ENCODE measurements around the gene NPIPA1.
"Not testable (repeated sequence)": the region's sequence is repeated elsewhere in the genome, so short reads cannot be mapped to it uniquely, and the experiment has no call there.

Gene NPIPA1

GRCh38 chr16:14918504-14918903 lies 18.7 kb upstream of the NPIPA1 start:
- H3K27ac ChIP-seq (ENCODE audit: low read length); H3K36me3 ChIP-seq (ENCODE audit: control insufficient read depth in 1 of 2, insufficient read depth in 2 of 2, low read length in 2 of 2); H3K4me3 ChIP-seq (ENCODE audit: low read depth in 1 of 2, low read length in 2 of 2); H3K9me3 ChIP-seq (ENCODE audit: control insufficient read depth in 1 of 2, low read length in 2 of 2); H3K27me3 ChIP-seq (ENCODE audit: low read depth, low read length); H3K4me1 ChIP-seq (ENCODE audit: control insufficient read depth in 1 of 2, insufficient read depth in 2 of 2, low read length in 2 of 2): not testable (repeated sequence)

- not testable (repeated sequence) for H3K27ac ChIP-seq (ENCODE audit: low read length)
Measured at GRCh38 chr16:14919837-14920600, 17.2 kb upstream of the NPIPA1 start.

GRCh38 chr16:14922285-14922684 lies 15.0 kb upstream of the NPIPA1 start:
- not testable (repeated sequence) for H3K27ac ChIP-seq (ENCODE audit: low read length); H3K4me1 ChIP-seq (ENCODE audit: control insufficient read depth in 1 of 2, insufficient read depth in 2 of 2, low read length in 2 of 2); H3K9me3 ChIP-seq (ENCODE audit: control insufficient read depth in 1 of 2, low read length in 2 of 2)

More at GRCh38 chr16:14919837-14920600, 17.2 kb upstream of the NPIPA1 start:
- H3K36me3 ChIP-seq (ENCODE audit: control insufficient read depth in 1 of 2, insufficient read depth in 2 of 2, low read length in 2 of 2); H3K4me1 ChIP-seq (ENCODE audit: control insufficient read depth in 1 of 2, insufficient read depth in 2 of 2, low read length in 2 of 2); H3K4me3 ChIP-seq (ENCODE audit: low read depth in 1 of 2, low read length in 2 of 2); H3K9me3 ChIP-seq (ENCODE audit: control insufficient read depth in 1 of 2, low read length in 2 of 2); H3K27me3 ChIP-seq (ENCODE audit: low read depth, low read length): not testable (repeated sequence)

GRCh38 chr16:14922968-14923367 lies 14.3 kb upstream of the NPIPA1 start:
- not testable (repeated sequence) for H3K36me3 ChIP-seq (ENCODE audit: control insufficient read depth in 1 of 2, insufficient read depth in 2 of 2, low read length in 2 of 2); H3K4me1 ChIP-seq (ENCODE audit: control insufficient read depth in 1 of 2, insufficient read depth in 2 of 2, low read length in 2 of 2); H3K27ac ChIP-seq (ENCODE audit: low read length); H3K27me3 ChIP-seq (ENCODE audit: low read depth, low read length); H3K9me3 ChIP-seq (ENCODE audit: control insufficient read depth in 1 of 2, low read length in 2 of 2); H3K4me3 ChIP-seq (ENCODE audit: low read depth in 1 of 2, low read length in 2 of 2)

More at GRCh38 chr16:14922285-14922684, 15.0 kb upstream of the NPIPA1 start:
- not testable (repeated sequence) for H3K36me3 ChIP-seq (ENCODE audit: control insufficient read depth in 1 of 2, insufficient read depth in 2 of 2, low read length in 2 of 2); H3K27me3 ChIP-seq (ENCODE audit: low read depth, low read length); H3K4me3 ChIP-seq (ENCODE audit: low read depth in 1 of 2, low read length in 2 of 2)

GRCh38 chr16:14923394-14924088 lies 13.7 kb upstream of the NPIPA1 start:
- not testable (repeated sequence) for H3K4me3 ChIP-seq (ENCODE audit: low read depth in 1 of 2, low read length in 2 of 2); H3K27ac ChIP-seq (ENCODE audit: low read length); H3K27me3 ChIP-seq (ENCODE audit: low read depth, low read length); H3K4me1 ChIP-seq (ENCODE audit: control insufficient read depth in 1 of 2, insufficient read depth in 2 of 2, low read length in 2 of 2); H3K9me3 ChIP-seq (ENCODE audit: control insufficient read depth in 1 of 2, low read length in 2 of 2); H3K36me3 ChIP-seq (ENCODE audit: control insufficient read depth in 1 of 2, insufficient read depth in 2 of 2, low read length in 2 of 2)

GRCh38 chr16:14924359-14924758 lies 12.9 kb upstream of the NPIPA1 start:
- H3K27me3 ChIP-seq (ENCODE audit: low read depth, low read length); H3K27ac ChIP-seq (ENCODE audit: low read length); H3K4me3 ChIP-seq (ENCODE audit: low read depth in 1 of 2, low read length in 2 of 2); H3K36me3 ChIP-seq (ENCODE audit: control insufficient read depth in 1 of 2, insufficient read depth in 2 of 2, low read length in 2 of 2); H3K9me3 ChIP-seq (ENCODE audit: control insufficient read depth in 1 of 2, low read length in 2 of 2); H3K4me1 ChIP-seq (ENCODE audit: control insufficient read depth in 1 of 2, insufficient read depth in 2 of 2, low read length in 2 of 2): not testable (repeated sequence)

- H3K27ac ChIP-seq (ENCODE audit: low read length); H3K4me1 ChIP-seq (ENCODE audit: control insufficient read depth in 1 of 2, insufficient read depth in 2 of 2, low read length in 2 of 2); H3K9me3 ChIP-seq (ENCODE audit: control insufficient read depth in 1 of 2, low read length in 2 of 2); H3K4me3 ChIP-seq (ENCODE audit: low read depth in 1 of 2, low read length in 2 of 2); H3K36me3 ChIP-seq (ENCODE audit: control insufficient read depth in 1 of 2, insufficient read depth in 2 of 2, low read length in 2 of 2); H3K27me3 ChIP-seq (ENCODE audit: low read depth, low read length): not testable (repeated sequence)
Measured at GRCh38 chr16:14924982-14925381, 12.3 kb upstream of the NPIPA1 start.

GRCh38 chr16:14928064-14928714 lies 9.1 kb upstream of the NPIPA1 start:
- not testable (repeated sequence) for H3K9me3 ChIP-seq (ENCODE audit: control insufficient read depth in 1 of 2, low read length in 2 of 2); H3K36me3 ChIP-seq (ENCODE audit: control insufficient read depth in 1 of 2, insufficient read depth in 2 of 2, low read length in 2 of 2); H3K4me1 ChIP-seq (ENCODE audit: control insufficient read depth in 1 of 2, insufficient read depth in 2 of 2, low read length in 2 of 2); H3K4me3 ChIP-seq (ENCODE audit: low read depth in 1 of 2, low read length in 2 of 2); H3K27ac ChIP-seq (ENCODE audit: low read length); H3K27me3 ChIP-seq (ENCODE audit: low read depth, low read length)

- not testable (repeated sequence) for H3K9me3 ChIP-seq (ENCODE audit: control insufficient read depth in 1 of 2, low read length in 2 of 2); H3K36me3 ChIP-seq (ENCODE audit: control insufficient read depth in 1 of 2, insufficient read depth in 2 of 2, low read length in 2 of 2); H3K4me3 ChIP-seq (ENCODE audit: low read depth in 1 of 2, low read length in 2 of 2); H3K27me3 ChIP-seq (ENCODE audit: low read depth, low read length); H3K4me1 ChIP-seq (ENCODE audit: control insufficient read depth in 1 of 2, insufficient read depth in 2 of 2, low read length in 2 of 2); H3K27ac ChIP-seq (ENCODE audit: low read length)
Measured at GRCh38 chr16:14929176-14929575, 8.1 kb upstream of the NPIPA1 start.

GRCh38 chr16:14930246-14930645 lies 7.0 kb upstream of the NPIPA1 start:
- not testable (repeated sequence) for H3K27ac ChIP-seq (ENCODE audit: low read length); H3K4me1 ChIP-seq (ENCODE audit: control insufficient read depth in 1 of 2, insufficient read depth in 2 of 2, low read length in 2 of 2); H3K4me3 ChIP-seq (ENCODE audit: low read depth in 1 of 2, low read length in 2 of 2); H3K27me3 ChIP-seq (ENCODE audit: low read depth, low read length); H3K9me3 ChIP-seq (ENCODE audit: control insufficient read depth in 1 of 2, low read length in 2 of 2); H3K36me3 ChIP-seq (ENCODE audit: control insufficient read depth in 1 of 2, insufficient read depth in 2 of 2, low read length in 2 of 2)

GRCh38 chr16:14930971-14931370 lies 6.3 kb upstream of the NPIPA1 start:
- not testable (repeated sequence) for H3K27ac ChIP-seq (ENCODE audit: low read length); H3K4me3 ChIP-seq (ENCODE audit: low read depth in 1 of 2, low read length in 2 of 2); H3K36me3 ChIP-seq (ENCODE audit: control insufficient read depth in 1 of 2, insufficient read depth in 2 of 2, low read length in 2 of 2); H3K4me1 ChIP-seq (ENCODE audit: control insufficient read depth in 1 of 2, insufficient read depth in 2 of 2, low read length in 2 of 2); H3K9me3 ChIP-seq (ENCODE audit: control insufficient read depth in 1 of 2, low read length in 2 of 2); H3K27me3 ChIP-seq (ENCODE audit: low read depth, low read length)
